Small intestine (tissue), 7 donors: ENCODE data around the gene CCDC18. TPM values are rescaled to one million over a fixed set of nuclear protein-coding genes. Genes with fewer than 3 reads are reported as not detected.
"Not testable (repeated sequence)": the region's sequence is repeated elsewhere in the genome, so short reads cannot be mapped to it uniquely, and the experiment has no call there.

Experiments used
- DNase-seq, 2 donors: peaks; one replicate each; pipeline versions ENCODE4 v3.0.0 to v3.0.0-alpha.2; 2013
- FAIRE-seq: peaks from 2 replicates; lab custom pipeline; 2012; peaks lifted over from hg19 to GRCh38; lab: Jason Lieb, UNC
- H3K27ac ChIP-seq, 3 donors: one replicate each; pipeline ENCODE4 v1.5.1; 2013; ENCODE audit warnings: low read length in 2 of 3, mild to moderate bottlenecking in 2 of 3, control low read depth in 1 of 3, inconsistent platforms in 1 of 3, low read depth in 1 of 3, moderate library complexity in 1 of 3
- H3K27me3 ChIP-seq, 3 donors: one replicate each; pipeline ENCODE4 v1.6.1; 2013; ENCODE audit warnings: low read length in 3 of 3, inconsistent platforms in 1 of 3; ENCODE audit not compliant: control insufficient read depth in 3 of 3, insufficient read depth in 3 of 3
- H3K36me3 ChIP-seq, 3 donors: one replicate each; pipeline ENCODE4 v1.6.1; 2013; ENCODE audit warnings: low read length in 3 of 3, inconsistent platforms in 1 of 3, low read depth in 1 of 3, mild to moderate bottlenecking in 1 of 3, moderate library complexity in 1 of 3; ENCODE audit not compliant: control insufficient read depth in 3 of 3, insufficient read depth in 2 of 3
- H3K4me1 ChIP-seq, 3 donors: one replicate each; pipeline ENCODE4 v1.6.1; 2013; ENCODE audit warnings: low read length in 2 of 3, inconsistent platforms in 1 of 3, low read depth in 1 of 3, mild to moderate bottlenecking in 1 of 3, moderate library complexity in 1 of 3; ENCODE audit not compliant: control insufficient read depth in 3 of 3, insufficient read depth in 2 of 3
- H3K4me3 ChIP-seq, 3 donors: one replicate each; pipeline ENCODE4 v1.5.1; 2013; ENCODE audit warnings: low read length in 3 of 3, control low read depth in 1 of 3, inconsistent platforms in 1 of 3, low read depth in 1 of 3, mild to moderate bottlenecking in 1 of 3, moderate library complexity in 1 of 3
- H3K9me3 ChIP-seq, 2 donors: one replicate each; pipeline ENCODE4 v1.6.1; 2013; ENCODE audit warnings: low read depth in 1 of 2, low read length in 1 of 2; ENCODE audit not compliant: control insufficient read depth in 2 of 2, insufficient read depth in 1 of 2
- WGBS, 3 donors: extraction: QIAGEN DNeasy Blood & Tissue Kit; methylation state at CpG; one replicate each; pipeline ENCODE4 v1.1.7; 2013; 5-methylcytosine and 5-hydroxymethylcytosine counted together
- polyA plus RNA-seq, 4 donors: library from polyadenylated mRNA; stranded (reverse) in 3 of 4; unstranded in 1 of 4; fragments of 200-250 nt in 3 of 4; fragments of 120-200 nt in 1 of 4; gene quantifications; one replicate each; pipeline versions ENCODE4 v1.2.1 to v1.2.3, GENCODE V29; 2013
- donor health status: healthy with polysubstance abuse.
- donor health status: control.
- donor health status: control.
- donor health status: Bipolar disorder and iron deficiency.
- donor health status: healthy.

Gene CCDC18
- polyA plus RNA-seq, 4 donors, result 1.4 to 6.4 (median 4.3) TPM

- WGBS, 3 donors, result 92 to 100% (median 92%) methylated on average over 2 of the region's 2 CpGs
- Histone ChIP-seq H3K9me3 (peaks cover 0 to 2% of the 10 kb centered on the region in 2 donors), H3K36me3 (peaks cover 0 to 10% (median 2%) of the 10 kb centered on the region in 3 donors), H3K27me3 (no peaks in the 10 kb centered on the region), H3K4me3 (no peak overlapping the region), H3K4me1 (no peaks in the 10 kb centered on the region), H3K27ac (no peak overlapping the region)
- no peak for DNase-seq
- no peak for FAIRE-seq
Observed at GRCh38 chr1:93164816-93165215, 15.7 kb upstream of the CCDC18 start.

DNA sequence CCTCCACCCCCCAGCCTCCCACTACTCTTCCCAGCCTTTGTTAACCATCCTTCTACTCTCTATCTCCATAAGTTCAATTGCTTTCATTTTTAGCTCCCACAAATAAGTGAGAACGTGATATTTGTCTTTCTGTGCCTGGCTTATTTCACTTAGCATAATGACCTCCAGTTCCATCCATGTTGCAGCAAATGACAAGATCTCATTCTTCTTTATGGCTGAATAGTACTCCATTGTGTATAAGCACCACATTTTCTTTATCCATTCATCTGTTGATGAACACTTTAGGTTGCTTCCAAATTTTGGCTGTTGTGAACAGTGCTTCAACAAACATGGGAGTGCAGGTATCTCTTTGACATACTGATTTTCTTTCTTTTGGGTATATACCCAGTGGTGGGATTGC lies 14.6 kb upstream of the CCDC18 start:
- peaks cover 0 to 12% (median 2%) of the 10 kb centered on the region in 3 donors for H3K36me3 ChIP-seq
- 96 to 100% (median 97%) methylated on average over 1 of the region's 1 CpG for WGBS, 3 donors
- peaks cover 0 to 10% of the 10 kb centered on the region in 2 donors for H3K9me3 ChIP-seq
- not testable (repeated sequence) for H3K4me1 ChIP-seq, H3K4me3 ChIP-seq, DNase-seq, H3K27ac ChIP-seq, H3K27me3 ChIP-seq, FAIRE-seq

- H3K27ac ChIP-seq, result no peak overlapping the region
- H3K27me3 ChIP-seq, result no peaks in the 10 kb centered on the region
- peaks cover 0 to 11% of the 10 kb centered on the region in 2 donors for H3K9me3 ChIP-seq
- peaks cover 0 to 12% (median 2%) of the 10 kb centered on the region in 3 donors for H3K36me3 ChIP-seq
- no peak overlapping the region for H3K4me3 ChIP-seq
- H3K4me1 ChIP-seq, result peaks cover 0 to 3% (median 0%) of the 10 kb centered on the region in 3 donors
- no peak for FAIRE-seq
- DNase-seq, result no peak
Observed at GRCh38 chr1:93167006-93167405, 13.5 kb upstream of the CCDC18 start.

DNA sequence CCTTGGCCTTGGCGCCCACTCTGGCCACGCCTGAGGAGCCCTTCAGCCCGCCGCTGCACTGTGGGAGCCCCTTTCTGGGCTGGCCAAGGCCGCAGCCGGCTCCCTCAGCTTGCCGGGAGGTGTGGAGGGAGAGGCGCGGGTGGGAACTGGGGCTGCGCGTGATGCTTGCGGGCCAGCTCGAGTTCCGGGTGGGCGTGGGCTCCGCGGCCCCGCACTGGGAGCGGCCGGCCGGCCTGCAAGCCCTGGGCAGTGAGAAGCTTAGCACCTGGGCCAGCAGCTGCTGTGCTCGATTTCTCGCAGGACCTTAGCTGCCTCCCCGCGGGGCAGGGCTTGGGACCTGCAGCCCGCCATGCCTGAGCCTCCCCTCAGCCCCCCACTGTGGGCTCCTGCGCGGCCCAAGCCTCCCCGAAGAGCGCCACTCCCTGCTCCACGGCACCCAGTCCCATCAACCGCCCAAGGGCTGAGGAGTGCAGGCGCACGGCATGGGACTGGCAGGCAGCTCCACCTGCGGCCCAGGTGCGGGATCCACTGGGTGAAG lies 10.3 kb upstream of the CCDC18 start:
- peaks cover 0 to 11% of the 10 kb centered on the region in 2 donors for H3K9me3 ChIP-seq
- not testable (repeated sequence) for H3K27ac ChIP-seq, H3K27me3 ChIP-seq, FAIRE-seq, H3K36me3 ChIP-seq, H3K4me1 ChIP-seq, DNase-seq, H3K4me3 ChIP-seq
- 97 to 99% (median 98%) methylated on average over 34 to 36 of the region's 36 CpGs for WGBS, 3 donors

GRCh38 chr1:93171549-93172034 lies 8.9 kb upstream of the CCDC18 start:
- no peak for FAIRE-seq
- peaks cover 0 to 7% (median 0%) of the 10 kb centered on the region in 3 donors for H3K36me3 ChIP-seq
- no peaks in the 10 kb centered on the region for H3K27me3 ChIP-seq
- peaks cover 0 to 11% of the 10 kb centered on the region in 2 donors for H3K9me3 ChIP-seq
- H3K4me1 ChIP-seq, result peaks cover 0 to 3% (median 0%) of the 10 kb centered on the region in 3 donors
- no peak overlapping the region for H3K4me3 ChIP-seq
- no peak for DNase-seq
- no peak overlapping the region for H3K27ac ChIP-seq
- 35 to 47% (median 35%) methylated on average over 1 of the region's 1 CpG for WGBS, 3 donors

GRCh38 chr1:93172778-93173177 lies 7.7 kb upstream of the CCDC18 start:
- H3K27me3 ChIP-seq, result no peaks in the 10 kb centered on the region

DNA sequence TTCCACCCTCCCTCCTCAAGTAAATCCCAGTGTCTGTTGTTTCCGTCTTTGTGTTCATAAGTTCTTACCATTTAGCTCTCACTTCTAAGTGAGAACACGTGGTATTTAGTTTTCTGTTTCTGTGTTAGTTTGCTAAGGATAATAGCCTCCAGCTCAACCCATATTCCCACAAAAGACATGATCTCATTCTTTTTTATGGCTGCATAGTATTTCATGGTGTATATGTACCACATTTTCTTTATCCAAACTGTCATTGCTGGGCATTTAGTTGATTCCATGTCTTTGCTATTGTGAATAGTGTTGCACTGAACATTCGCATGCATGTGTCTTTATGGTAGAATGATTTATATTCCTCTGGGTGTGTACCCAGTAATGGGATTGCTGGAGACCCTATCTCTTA lies 5.9 kb upstream of the CCDC18 start:
- Histone ChIP-seq H3K9me3 (peaks cover 0 to 11% of the 10 kb centered on the region in 2 donors), H3K36me3 (peaks cover 0 to 11% (median 0%) of the 10 kb centered on the region in 3 donors)
- not testable (repeated sequence) for FAIRE-seq, H3K27me3 ChIP-seq, H3K4me1 ChIP-seq, H3K4me3 ChIP-seq, H3K27ac ChIP-seq, DNase-seq
- WGBS, 3 donors, result 95 to 99% (median 98%) methylated on average over 3 of the region's 3 CpGs

More at GRCh38 chr1:93172778-93173177, 7.7 kb upstream of the CCDC18 start:
- Histone ChIP-seq H3K4me3 (no peak overlapping the region), H3K36me3 (peaks cover 0 to 11% (median 0%) of the 10 kb centered on the region in 3 donors), H3K4me1 (peaks cover 0 to 7% (median 0%) of the 10 kb centered on the region in 3 donors), H3K27ac (no peak overlapping the region), H3K9me3 (peaks cover 0 to 11% of the 10 kb centered on the region in 2 donors)
- FAIRE-seq, result no peak
- WGBS, 3 donors, result 35 to 83% (median 71%) methylated on average over 1 of the region's 1 CpG
- no peak for DNase-seq

- peak in 1 of 2 donors; percentile 16 for DNase-seq
Observed at GRCh38 chr1:93177991-93178390, 2.5 kb upstream of the CCDC18 start.

More at GRCh38 chr1:93177991-93178390, 2.5 kb upstream of the CCDC18 start:
- peak overlapping the region in 2 of 3 donors; percentile 18 to 68 for H3K4me3 ChIP-seq
- peaks cover 0 to 7% (median 0%) of the 10 kb centered on the region in 3 donors for H3K36me3 ChIP-seq
- WGBS, 3 donors, result 22 to 37% (median 25%) methylated on average over 4 of the region's 4 CpGs
- no peak overlapping the region for H3K27ac ChIP-seq
- no peaks in the 10 kb centered on the region for H3K9me3 ChIP-seq
- H3K27me3 ChIP-seq, result no peaks in the 10 kb centered on the region
- no peak for FAIRE-seq
- peaks cover 0 to 6% (median 4%) of the 10 kb centered on the region in 3 donors for H3K4me1 ChIP-seq
